GM06990 (cell line): ENCODE measurements around the gene TTLL5.
"Not testable (repeated sequence)": the region's sequence is repeated elsewhere in the genome, so short reads cannot be mapped to it uniquely, and the experiment has no call there.

ENCODE experiments used
- DNase-seq: peaks from one replicate; pipeline ENCODE4 v3.0.0-alpha.2; 2011; ENCODE audit not compliant: insufficient read length; ENCODE audit errors: extremely low read depth
- H3K27me3 ChIP-seq: replicated peaks from 2 replicates; pipeline ENCODE4 v1.6.0; 2011; ENCODE audit warnings: low read length; ENCODE audit not compliant: control insufficient read depth, insufficient read depth
- H3K36me3 ChIP-seq: 2 replicates; pipeline ENCODE4 v1.5.1; 2011; ENCODE audit warnings: low read length; ENCODE audit not compliant: control insufficient read depth, insufficient read depth
- H3K4me3 ChIP-seq: replicated peaks from 2 replicates; pipeline ENCODE4 v1.5.1; 2011; ENCODE audit warnings: low read depth, mild to moderate bottlenecking, control low read depth, low read length
- CTCF ChIP-seq: IDR thresholded peaks from 2 replicates; pipeline ENCODE4 v1.5.1; 2011; ENCODE audit warnings: low read length, control low read depth, mild to moderate bottlenecking, inconsistent platforms; ENCODE audit not compliant: insufficient read depth, poor library complexity, severe bottlenecking

The TTLL5 gene

GRCh38 chr14:75917322-75917945, 256.4 kb downstream of the TTLL5 start:
- Histone ChIP-seq H3K27me3 (no peaks in the 10 kb centered on the region), H3K36me3 (no peaks in the 10 kb centered on the region), H3K4me3 (no peak overlapping the region)
- DNase-seq = no peak
- no peak for TF ChIP-seq CTCF

GRCh38 chr14:75917946-75918335, 256.9 kb downstream of the TTLL5 start:
- DNase-seq = no peak
- Histone ChIP-seq H3K27me3 (no peaks in the 10 kb centered on the region), H3K4me3 (no peak overlapping the region), H3K36me3 (no peaks in the 10 kb centered on the region)
- TF ChIP-seq CTCF = no peak

- not testable (repeated sequence) for DNase-seq
Measured at GRCh38 chr14:75920421-75920820, 259.4 kb downstream of the TTLL5 start.

GRCh38 chr14:75925141-75925840, 264.2 kb downstream of the TTLL5 start:
- not testable (repeated sequence) for H3K4me3 ChIP-seq, DNase-seq, H3K36me3 ChIP-seq, H3K27me3 ChIP-seq

More at GRCh38 chr14:75920421-75920820, 259.4 kb downstream of the TTLL5 start:
- H3K4me3 ChIP-seq, H3K27me3 ChIP-seq, H3K36me3 ChIP-seq: not testable (repeated sequence)

- no peaks in the 10 kb centered on the region for H3K27me3 ChIP-seq
- DNase-seq = no peak
- H3K36me3 ChIP-seq = no peaks in the 10 kb centered on the region
- TF ChIP-seq CTCF = no peak
- no peak overlapping the region for H3K4me3 ChIP-seq
Measured at GRCh38 chr14:75926431-75927115, 265.5 kb downstream of the TTLL5 start.

GRCh38 chr14:75927564-75928087, 266.6 kb downstream of the TTLL5 start:
- DNase-seq = no peak
- Histone ChIP-seq H3K36me3 (no peaks in the 10 kb centered on the region), H3K27me3 (no peaks in the 10 kb centered on the region), H3K4me3 (no peak overlapping the region)
- TF ChIP-seq CTCF = no peak
